K562 (cell line): ENCODE data around the gene WNK2.
"Not testable (repeated sequence)": the region's sequence is repeated elsewhere in the genome, so short reads cannot be mapped to it uniquely, and the experiment has no call there.

Source experiments
- CHD1 ChIP-seq: fragments of 200-600 bp; sonication (generic); IDR thresholded peaks from one replicate; pipeline ENCODE4 v1.6.1; 2012; ENCODE audit warnings: mild to moderate bottlenecking, moderate library complexity, low read length, inconsistent platforms
- EP300 ChIP-seq: IDR thresholded peaks from 2 replicates; pipeline ENCODE4 v1.6.1; 2012; ENCODE audit warnings: low read length, improper control_type of control experiment
- EZH2 ChIP-seq: IDR thresholded peaks from 2 replicates; pipeline ENCODE4 v1.6.1; 2012; ENCODE audit warnings: low read depth, mild to moderate bottlenecking, inconsistent platforms, low read length, borderline replicate concordance
- HNRNPH1 ChIP-seq: fragments of 200-400 bp; formaldehyde crosslinking; optimal IDR thresholded peaks from 2 replicates; pipeline ENCODE3; 2017; ENCODE audit warnings: low read depth, mild to moderate bottlenecking, low read length, moderate library complexity
- NRF1 ChIP-seq, 2 experiments: fragments of 450-650 bp; IDR thresholded peaks in 1 of 2; conservative IDR thresholded peaks in 1 of 2; 2 replicates each; pipeline ENCODE4 v1.6.1; 2014; ENCODE audit warnings: mild to moderate bottlenecking in 2 of 2
- ZNF668 ChIP-seq: fragments of 250-450 bp; sonication (Bioruptor Pico); IDR thresholded peaks from 2 replicates; pipeline ENCODE4 v1.8.0; 2022; ENCODE audit warnings: mild to moderate bottlenecking, inconsistent platforms
- TF ChIP-seq, protein P1 (sequence below), 3 experiments: IDR thresholded peaks in 2 of 3; conservative IDR thresholded peaks in 1 of 3; 2 replicates each; pipeline ENCODE4 v1.5.1; 2011 to 2012; ENCODE audit warnings: low read length in 3 of 3, mild to moderate bottlenecking in 3 of 3, control low read depth in 2 of 3, improper control_type of control experiment in 1 of 3, inconsistent platforms in 1 of 3, low read depth in 1 of 3, mixed read lengths in 1 of 3, moderate library complexity in 1 of 3; ENCODE audit not compliant: insufficient read depth in 2 of 3
- TF ChIP-seq, protein P2 (sequence below): sonication (generic); formaldehyde crosslinking; IDR thresholded peaks from 2 replicates; pipeline ENCODE4 v1.8.1; 2023; ENCODE audit warnings: missing genetic modification reagents, mild to moderate bottlenecking, borderline replicate concordance
- TF ChIP-seq, protein P3 (sequence below): fragments of 250-450 bp; sonication (Bioruptor Pico); IDR thresholded peaks from 2 replicates; pipeline ENCODE4 v1.8.0; 2022; ENCODE audit warnings: moderate library complexity, mild to moderate bottlenecking, inconsistent platforms

DNA sequence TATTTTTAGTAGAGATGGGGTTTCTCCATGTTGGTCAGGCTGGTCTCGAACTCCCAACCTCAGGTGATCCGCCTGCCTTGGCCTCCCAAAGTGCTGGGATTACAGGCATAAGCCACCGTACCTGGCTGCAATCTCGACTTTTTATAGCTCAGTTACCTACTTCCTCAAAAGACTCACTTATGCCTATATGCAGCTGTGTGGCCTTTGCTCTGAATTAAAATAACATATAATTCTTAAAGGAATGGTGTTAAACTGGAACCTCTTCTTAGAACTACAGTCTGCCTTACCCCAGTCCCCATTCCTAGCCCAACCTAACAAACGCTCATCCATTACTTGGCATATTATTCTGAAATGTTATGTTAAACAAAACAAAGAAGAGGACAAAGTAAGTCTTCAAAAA lies 157.9 kb downstream of the WNK2 start:
- TF ChIP-seq NRF1 (conservative IDR thresholded peaks at IDR 0.05 in 1 of 2, IDR thresholded peaks at IDR 0.05 in 1 of 2); CHD1; EP300; ZNF668 (CRISPR knock-in tag); EZH2; HNRNPH1: not testable (repeated sequence)
- TF ChIP-seq, protein P1, sequence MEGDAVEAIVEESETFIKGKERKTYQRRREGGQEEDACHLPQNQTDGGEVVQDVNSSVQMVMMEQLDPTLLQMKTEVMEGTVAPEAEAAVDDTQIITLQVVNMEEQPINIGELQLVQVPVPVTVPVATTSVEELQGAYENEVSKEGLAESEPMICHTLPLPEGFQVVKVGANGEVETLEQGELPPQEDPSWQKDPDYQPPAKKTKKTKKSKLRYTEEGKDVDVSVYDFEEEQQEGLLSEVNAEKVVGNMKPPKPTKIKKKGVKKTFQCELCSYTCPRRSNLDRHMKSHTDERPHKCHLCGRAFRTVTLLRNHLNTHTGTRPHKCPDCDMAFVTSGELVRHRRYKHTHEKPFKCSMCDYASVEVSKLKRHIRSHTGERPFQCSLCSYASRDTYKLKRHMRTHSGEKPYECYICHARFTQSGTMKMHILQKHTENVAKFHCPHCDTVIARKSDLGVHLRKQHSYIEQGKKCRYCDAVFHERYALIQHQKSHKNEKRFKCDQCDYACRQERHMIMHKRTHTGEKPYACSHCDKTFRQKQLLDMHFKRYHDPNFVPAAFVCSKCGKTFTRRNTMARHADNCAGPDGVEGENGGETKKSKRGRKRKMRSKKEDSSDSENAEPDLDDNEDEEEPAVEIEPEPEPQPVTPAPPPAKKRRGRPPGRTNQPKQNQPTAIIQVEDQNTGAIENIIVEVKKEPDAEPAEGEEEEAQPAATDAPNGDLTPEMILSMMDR (IDR thresholded peaks at IDR 0.05 in 2 of 3, conservative IDR thresholded peaks at IDR 0.05 in 1 of 3; ENCODE audit: insufficient read depth in 2 of 3, low read depth in 1 of 3, low read length in 3 of 3): not testable (repeated sequence)
- TF ChIP-seq, protein P2, sequence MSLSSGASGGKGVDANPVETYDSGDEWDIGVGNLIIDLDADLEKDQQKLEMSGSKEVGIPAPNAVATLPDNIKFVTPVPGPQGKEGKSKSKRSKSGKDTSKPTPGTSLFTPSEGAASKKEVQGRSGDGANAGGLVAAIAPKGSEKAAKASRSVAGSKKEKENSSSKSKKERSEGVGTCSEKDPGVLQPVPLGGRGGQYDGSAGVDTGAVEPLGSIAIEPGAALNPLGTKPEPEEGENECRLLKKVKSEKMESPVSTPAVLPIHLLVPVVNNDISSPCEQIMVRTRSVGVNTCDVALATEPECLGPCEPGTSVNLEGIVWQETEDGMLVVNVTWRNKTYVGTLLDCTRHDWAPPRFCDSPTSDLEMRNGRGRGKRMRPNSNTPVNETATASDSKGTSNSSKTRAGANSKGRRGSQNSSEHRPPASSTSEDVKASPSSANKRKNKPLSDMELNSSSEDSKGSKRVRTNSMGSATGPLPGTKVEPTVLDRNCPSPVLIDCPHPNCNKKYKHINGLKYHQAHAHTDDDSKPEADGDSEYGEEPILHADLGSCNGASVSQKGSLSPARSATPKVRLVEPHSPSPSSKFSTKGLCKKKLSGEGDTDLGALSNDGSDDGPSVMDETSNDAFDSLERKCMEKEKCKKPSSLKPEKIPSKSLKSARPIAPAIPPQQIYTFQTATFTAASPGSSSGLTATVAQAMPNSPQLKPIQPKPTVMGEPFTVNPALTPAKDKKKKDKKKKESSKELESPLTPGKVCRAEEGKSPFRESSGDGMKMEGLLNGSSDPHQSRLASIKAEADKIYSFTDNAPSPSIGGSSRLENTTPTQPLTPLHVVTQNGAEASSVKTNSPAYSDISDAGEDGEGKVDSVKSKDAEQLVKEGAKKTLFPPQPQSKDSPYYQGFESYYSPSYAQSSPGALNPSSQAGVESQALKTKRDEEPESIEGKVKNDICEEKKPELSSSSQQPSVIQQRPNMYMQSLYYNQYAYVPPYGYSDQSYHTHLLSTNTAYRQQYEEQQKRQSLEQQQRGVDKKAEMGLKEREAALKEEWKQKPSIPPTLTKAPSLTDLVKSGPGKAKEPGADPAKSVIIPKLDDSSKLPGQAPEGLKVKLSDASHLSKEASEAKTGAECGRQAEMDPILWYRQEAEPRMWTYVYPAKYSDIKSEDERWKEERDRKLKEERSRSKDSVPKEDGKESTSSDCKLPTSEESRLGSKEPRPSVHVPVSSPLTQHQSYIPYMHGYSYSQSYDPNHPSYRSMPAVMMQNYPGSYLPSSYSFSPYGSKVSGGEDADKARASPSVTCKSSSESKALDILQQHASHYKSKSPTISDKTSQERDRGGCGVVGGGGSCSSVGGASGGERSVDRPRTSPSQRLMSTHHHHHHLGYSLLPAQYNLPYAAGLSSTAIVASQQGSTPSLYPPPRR (CRISPR knock-in tag): not testable (repeated sequence)
- TF ChIP-seq, protein P3, sequence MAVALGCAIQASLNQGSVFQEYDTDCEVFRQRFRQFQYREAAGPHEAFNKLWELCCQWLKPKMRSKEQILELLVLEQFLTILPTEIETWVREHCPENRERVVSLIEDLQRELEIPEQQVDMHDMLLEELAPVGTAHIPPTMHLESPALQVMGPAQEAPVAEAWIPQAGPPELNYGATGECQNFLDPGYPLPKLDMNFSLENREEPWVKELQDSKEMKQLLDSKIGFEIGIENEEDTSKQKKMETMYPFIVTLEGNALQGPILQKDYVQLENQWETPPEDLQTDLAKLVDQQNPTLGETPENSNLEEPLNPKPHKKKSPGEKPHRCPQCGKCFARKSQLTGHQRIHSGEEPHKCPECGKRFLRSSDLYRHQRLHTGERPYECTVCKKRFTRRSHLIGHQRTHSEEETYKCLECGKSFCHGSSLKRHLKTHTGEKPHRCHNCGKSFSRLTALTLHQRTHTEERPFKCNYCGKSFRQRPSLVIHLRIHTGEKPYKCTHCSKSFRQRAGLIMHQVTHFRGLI (CRISPR knock-in tag): not testable (repeated sequence)
